ENCODE measurements around the gene PARD3. TPM values are rescaled to one million over a fixed set of nuclear protein-coding genes. Genes with fewer than 3 reads are reported as not detected.

Gene PARD3
- total and polyA plus RNA-seq, 7 experiments from 2014 or later, result 0.19 to 1.2 (median 0.43) TPM

- DNase-seq (no peak), ATAC-seq (no peak)
- Histone ChIP-seq H3K9me3 (ENCODE audit: control insufficient read depth in 2 of 3, low read length in 3 of 3) (no peaks in the 10 kb centered on the region), H3K27ac (ENCODE audit: low read depth, low read length) (no peak overlapping the region), H3K36me3 (ENCODE audit: control insufficient read depth in 2 of 3, insufficient read depth in 3 of 3, low read length in 3 of 3) (no peaks in the 10 kb centered on the region), H3K4me3 (ENCODE audit: low read length) (no peak overlapping the region), H3K27me3 (ENCODE audit: control insufficient read depth in 2 of 2, insufficient read depth in 2 of 2, low read length in 2 of 2) (no peaks in the 10 kb centered on the region), H3K4me1 (ENCODE audit: control insufficient read depth in 2 of 2, insufficient read depth in 2 of 2, low read length in 2 of 2) (no peaks in the 10 kb centered on the region)
- intact Hi-C loops (cut with micrococcal nuclease), result no loop called here
- ChIA-PET CTCF (no interaction called here), POLR2A (no interaction called here)
- peak overlapping the region in 2 of 10 donors; percentile 15 to 63 for H3K4me3 Mint-ChIP-seq
- H3K36me3 Mint-ChIP-seq, result peaks cover 0 to 2% (median 0%) of the 10 kb centered on the region in 5 donors
- peaks cover 0 to 7% (median 3%) of the 10 kb centered on the region in 7 donors for H3K4me1 Mint-ChIP-seq
- peaks cover 0 to 3% (median 0%) of the 10 kb centered on the region in 11 donors for H3K9me3 Mint-ChIP-seq
- H3K27ac Mint-ChIP-seq, result no peak overlapping the region
- peaks cover 3 to 20% (median 13%) of the 10 kb centered on the region in 5 donors for H3K27me3 Mint-ChIP-seq
These were observed 522.9 kb downstream of the PARD3 start for GRCh38 chr10:34292194-34292565.

DNA sequence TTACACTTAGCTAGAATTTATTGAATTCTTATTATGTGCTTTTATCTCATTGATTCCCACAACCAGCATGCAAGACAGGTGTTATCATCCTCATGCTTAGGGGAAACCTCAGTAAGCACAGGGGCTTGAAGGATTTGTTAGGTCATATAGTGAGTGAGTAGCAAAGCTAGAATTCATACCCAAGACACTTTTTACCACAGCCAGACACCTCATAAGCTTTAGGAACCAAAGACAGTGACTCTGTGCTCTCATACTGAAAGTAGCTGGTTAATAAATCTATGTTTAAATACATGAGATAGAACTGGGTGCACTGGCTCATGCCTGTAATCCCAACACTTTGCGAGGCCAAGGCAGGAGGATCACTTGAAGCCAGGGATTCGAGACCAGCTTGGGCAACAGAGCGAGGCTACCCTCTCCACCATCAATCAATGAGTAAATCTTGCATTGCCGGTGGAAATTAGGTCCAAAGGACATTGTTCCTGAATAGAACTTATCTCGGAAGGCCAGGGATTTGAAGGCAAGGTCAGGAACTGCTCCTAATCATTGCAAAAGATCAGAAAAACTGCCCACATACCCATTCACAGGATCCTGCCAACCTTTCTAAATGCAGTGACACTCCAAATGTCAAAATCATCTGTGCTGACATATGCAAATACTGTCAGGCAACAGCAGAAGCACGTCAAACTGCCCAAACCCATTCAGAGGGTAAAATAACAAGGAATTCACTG is 523.5 kb downstream of the PARD3 start:
- H3K4me1 Mint-ChIP-seq, result peaks cover 0 to 7% (median 3%) of the 10 kb centered on the region in 7 donors
- ChIA-PET CTCF (no interaction called here), POLR2A (no interaction called here)
- no peak overlapping the region for H3K27ac Mint-ChIP-seq
- H3K9me3 Mint-ChIP-seq, result peaks cover 0 to 3% (median 0%) of the 10 kb centered on the region in 11 donors
- H3K4me3 Mint-ChIP-seq, result peak overlapping the region in 1 of 10 donors; percentile 15
- intact Hi-C loops (cut with micrococcal nuclease), result no loop called here
- no peak for ATAC-seq
- H3K36me3 Mint-ChIP-seq, result peaks cover 0 to 2% (median 0%) of the 10 kb centered on the region in 5 donors
- Histone ChIP-seq H3K4me1 (ENCODE audit: control insufficient read depth in 2 of 2, insufficient read depth in 2 of 2, low read length in 2 of 2) (no peaks in the 10 kb centered on the region), H3K27me3 (ENCODE audit: control insufficient read depth in 2 of 2, insufficient read depth in 2 of 2, low read length in 2 of 2) (no peaks in the 10 kb centered on the region), H3K9me3 (ENCODE audit: control insufficient read depth in 2 of 3, low read length in 3 of 3) (no peaks in the 10 kb centered on the region), H3K36me3 (ENCODE audit: control insufficient read depth in 2 of 3, insufficient read depth in 3 of 3, low read length in 3 of 3) (no peaks in the 10 kb centered on the region), H3K4me3 (ENCODE audit: low read length) (no peak overlapping the region), H3K27ac (ENCODE audit: low read depth, low read length) (no peak overlapping the region)
- peaks cover 3 to 20% (median 13%) of the 10 kb centered on the region in 5 donors for H3K27me3 Mint-ChIP-seq
- no peak for DNase-seq

DNA sequence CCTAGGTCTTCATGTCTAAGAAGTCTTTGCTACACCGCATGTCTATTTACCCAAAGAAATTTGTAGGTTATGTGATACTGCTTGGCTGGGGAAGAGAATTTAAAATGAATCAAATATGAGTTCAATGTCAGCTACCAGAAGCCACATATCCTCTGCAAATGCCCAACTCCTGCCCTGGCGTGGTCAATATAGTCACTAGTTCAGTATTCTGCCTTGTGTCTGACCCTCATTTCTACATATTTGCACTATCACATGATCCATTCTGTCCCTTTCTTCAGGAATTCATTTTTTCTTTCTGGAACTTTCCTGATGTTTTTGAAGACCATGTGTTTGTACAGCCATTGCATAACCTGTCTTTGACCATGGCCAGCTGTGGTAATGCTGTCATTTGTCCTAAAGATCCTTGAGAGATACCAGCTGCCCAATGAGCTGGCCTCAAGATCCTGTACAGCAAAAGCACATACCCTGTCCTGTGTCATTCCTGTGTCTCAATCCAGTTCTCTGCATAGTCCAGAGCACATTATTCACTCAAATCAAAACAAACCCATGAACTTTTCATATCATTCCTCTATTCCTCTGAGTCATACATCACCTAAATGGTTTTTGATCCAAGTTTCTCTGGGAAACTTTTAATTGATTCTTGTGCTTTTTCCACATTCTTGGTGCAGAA is 524.5 kb downstream of the PARD3 start:
- Histone ChIP-seq H3K27ac (ENCODE audit: low read depth, low read length) (no peak overlapping the region), H3K27me3 (ENCODE audit: control insufficient read depth in 2 of 2, insufficient read depth in 2 of 2, low read length in 2 of 2) (no peaks in the 10 kb centered on the region), H3K4me3 (ENCODE audit: low read length) (no peak overlapping the region), H3K36me3 (ENCODE audit: control insufficient read depth in 2 of 3, insufficient read depth in 3 of 3, low read length in 3 of 3) (no peaks in the 10 kb centered on the region), H3K4me1 (ENCODE audit: control insufficient read depth in 2 of 2, insufficient read depth in 2 of 2, low read length in 2 of 2) (no peaks in the 10 kb centered on the region), H3K9me3 (ENCODE audit: control insufficient read depth in 2 of 3, low read length in 3 of 3) (no peaks in the 10 kb centered on the region)
- H3K27me3 Mint-ChIP-seq, result peaks cover 3 to 25% (median 13%) of the 10 kb centered on the region in 5 donors
- peaks cover 0 to 3% (median 0%) of the 10 kb centered on the region in 11 donors for H3K9me3 Mint-ChIP-seq
- peaks cover 0 to 7% (median 3%) of the 10 kb centered on the region in 7 donors for H3K4me1 Mint-ChIP-seq
- H3K27ac Mint-ChIP-seq, result no peak overlapping the region
- ChIA-PET CTCF (no interaction called here), POLR2A (no interaction called here)
- intact Hi-C loops (cut with micrococcal nuclease), result no loop called here
- DNase-seq, result no peak
- no peak for ATAC-seq
- H3K36me3 Mint-ChIP-seq, result peaks cover 0 to 2% (median 0%) of the 10 kb centered on the region in 5 donors
- no peak overlapping the region for H3K4me3 Mint-ChIP-seq

- Mint-ChIP-seq H3K4me1 (peaks cover 0 to 5% (median 0%) of the 10 kb centered on the region in 7 donors), H3K27ac (no peak overlapping the region), H3K36me3 (no peaks in the 10 kb centered on the region), H3K27me3 (peaks cover 3 to 33% (median 6%) of the 10 kb centered on the region in 5 donors), H3K9me3 (no peaks in the 10 kb centered on the region), H3K4me3 (no peak overlapping the region)
- intact Hi-C loops (cut with micrococcal nuclease), result no loop called here
- Histone ChIP-seq H3K4me3 (ENCODE audit: low read length) (no peak overlapping the region), H3K36me3 (ENCODE audit: control insufficient read depth in 2 of 3, insufficient read depth in 3 of 3, low read length in 3 of 3) (no peaks in the 10 kb centered on the region), H3K27me3 (ENCODE audit: control insufficient read depth in 2 of 2, insufficient read depth in 2 of 2, low read length in 2 of 2) (no peaks in the 10 kb centered on the region), H3K27ac (ENCODE audit: low read depth, low read length) (no peak overlapping the region), H3K4me1 (ENCODE audit: control insufficient read depth in 2 of 2, insufficient read depth in 2 of 2, low read length in 2 of 2) (no peaks in the 10 kb centered on the region), H3K9me3 (ENCODE audit: control insufficient read depth in 2 of 3, low read length in 3 of 3) (no peaks in the 10 kb centered on the region)
- no peak for DNase-seq
- ChIA-PET POLR2A (no interaction called here), CTCF (no interaction called here)
- ATAC-seq, result no peak
These were observed 526.5 kb downstream of the PARD3 start for GRCh38 chr10:34288634-34289033.

GRCh38 chr10:34286136-34286739 is 528.9 kb downstream of the PARD3 start:
- POLR2A ChIA-PET, result no interaction called here
- Histone ChIP-seq H3K4me3 (ENCODE audit: low read length) (no peak overlapping the region), H3K9me3 (ENCODE audit: control insufficient read depth in 2 of 3, low read length in 3 of 3) (no peaks in the 10 kb centered on the region), H3K27me3 (ENCODE audit: control insufficient read depth in 2 of 2, insufficient read depth in 2 of 2, low read length in 2 of 2) (no peaks in the 10 kb centered on the region), H3K27ac (ENCODE audit: low read depth, low read length) (no peak overlapping the region), H3K4me1 (ENCODE audit: control insufficient read depth in 2 of 2, insufficient read depth in 2 of 2, low read length in 2 of 2) (no peaks in the 10 kb centered on the region), H3K36me3 (ENCODE audit: control insufficient read depth in 2 of 3, insufficient read depth in 3 of 3, low read length in 3 of 3) (no peaks in the 10 kb centered on the region)
- Mint-ChIP-seq H3K4me1 (peaks cover 0 to 5% (median 0%) of the 10 kb centered on the region in 7 donors), H3K27me3 (peaks cover 5 to 23% (median 10%) of the 10 kb centered on the region in 5 donors), H3K36me3 (no peaks in the 10 kb centered on the region), H3K4me3 (no peak overlapping the region), H3K9me3 (no peaks in the 10 kb centered on the region), H3K27ac (no peak overlapping the region)
- no peak for DNase-seq
- CTCF ChIA-PET, result no interaction called here
- intact Hi-C loops (cut with micrococcal nuclease), result no loop called here
- ATAC-seq, result no peak

DNA sequence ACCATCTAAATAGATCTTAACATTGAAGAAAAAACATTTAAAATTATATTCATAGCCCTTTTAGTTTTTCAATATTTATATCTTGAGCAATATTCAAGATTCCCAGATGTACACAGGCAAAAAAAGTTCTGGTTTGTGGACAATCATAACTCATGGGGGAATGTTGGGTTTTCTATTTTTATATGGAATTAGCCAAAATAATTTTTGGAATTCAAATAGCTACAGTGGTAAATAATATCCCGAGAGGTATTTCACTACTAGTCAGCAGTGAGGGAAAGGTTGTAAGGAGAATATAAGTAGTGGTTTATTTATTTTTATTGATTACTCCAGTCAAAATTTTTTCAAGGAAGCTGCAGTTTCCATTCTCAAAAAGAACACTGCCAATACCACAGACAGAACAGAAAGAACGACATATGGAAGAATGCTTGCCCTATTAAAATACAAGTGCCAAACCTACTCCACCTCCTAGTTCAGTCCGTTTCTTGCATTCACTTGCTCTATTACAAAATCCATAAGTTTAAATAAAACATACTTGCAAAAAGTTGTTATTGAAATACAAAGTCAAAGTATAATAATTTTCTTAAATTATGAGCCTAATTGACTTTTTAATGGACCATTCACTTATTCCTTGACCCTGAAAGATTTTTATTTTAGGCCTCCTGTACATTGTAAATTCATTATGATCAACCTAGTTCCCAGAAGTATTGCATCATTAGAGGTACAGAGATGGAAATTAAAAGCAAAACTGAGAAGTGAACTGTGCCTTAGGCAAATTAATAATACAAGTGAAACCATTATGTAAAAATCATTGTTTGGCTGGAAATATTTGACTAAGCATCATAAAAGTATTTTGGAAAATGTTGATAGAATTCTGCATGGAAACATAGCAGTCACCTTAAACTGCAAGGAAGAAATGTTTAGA is 533.2 kb downstream of the PARD3 start:
- H3K27me3 ChIP-seq (ENCODE audit: control insufficient read depth in 2 of 2, insufficient read depth in 2 of 2, low read length in 2 of 2), result no peaks in the 10 kb centered on the region
- ATAC-seq (no peak), DNase-seq (no peak)
- Mint-ChIP-seq H3K27ac (no peak overlapping the region), H3K9me3 (no peaks in the 10 kb centered on the region), H3K36me3 (no peaks in the 10 kb centered on the region), H3K4me3 (no peak overlapping the region), H3K4me1 (peaks cover 0 to 19% (median 0%) of the 10 kb centered on the region in 7 donors), H3K27me3 (peaks cover 2 to 29% (median 10%) of the 10 kb centered on the region in 5 donors)
- CTCF ChIA-PET, result no interaction called here
- H3K27ac ChIP-seq (ENCODE audit: low read depth, low read length), result no peak overlapping the region
- POLR2A ChIA-PET, result no interaction called here
- intact Hi-C loops (cut with micrococcal nuclease), result no loop called here
- H3K4me3 ChIP-seq (ENCODE audit: low read length), result no peak overlapping the region
- no peaks in the 10 kb centered on the region for H3K36me3 ChIP-seq (ENCODE audit: control insufficient read depth in 2 of 3, insufficient read depth in 3 of 3, low read length in 3 of 3)
- no peaks in the 10 kb centered on the region for H3K9me3 ChIP-seq (ENCODE audit: control insufficient read depth in 2 of 3, low read length in 3 of 3)
- H3K4me1 ChIP-seq (ENCODE audit: control insufficient read depth in 2 of 2, insufficient read depth in 2 of 2, low read length in 2 of 2), result no peaks in the 10 kb centered on the region

Data from naive thymus-derived CD4-positive, alpha-beta T cell (primary cell).